Measurements from ENCODE around the gene CDH15. TPM values are rescaled to one million over a fixed set of nuclear protein-coding genes. Genes with fewer than 3 reads are reported as not detected.

Gene CDH15
- total and polyA plus RNA-seq, 2 donors (not counting 1 experiment from before 2014, with no cell fraction given), result not detected

DNA sequence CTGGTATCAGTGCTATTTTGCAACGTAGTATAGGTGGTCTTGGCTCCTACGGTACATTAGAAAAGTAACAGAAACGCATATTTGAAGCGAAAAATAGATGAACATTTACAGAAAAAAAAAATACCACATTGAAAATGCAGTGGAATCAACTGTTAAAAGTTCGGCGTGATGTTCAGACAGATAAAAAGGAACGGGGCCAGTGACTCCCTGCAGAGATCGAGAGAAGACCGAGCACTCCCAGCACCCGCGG lies 45.5 kb downstream of the CDH15 start:
- Histone ChIP-seq H3K9ac (ENCODE audit: low read length) (peak overlapping the region; percentile 92), H3K36me3 (replicated peaks in 1 of 2; ENCODE audit: control extremely low read depth in 1 of 2, control insufficient read depth in 1 of 2, extremely low read depth in 1 of 2, insufficient read depth in 2 of 2, low read length in 1 of 2) (peaks cover 0 to 13% of the 10 kb centered on the region in 2 experiments), H3K27me3 (replicated peaks in 1 of 4; ENCODE audit: control extremely low read depth in 1 of 4, control insufficient read depth in 3 of 4, insufficient read depth in 4 of 4, low read length in 3 of 4) (no peaks in the 10 kb centered on the region), H3K79me2 (ENCODE audit: control insufficient read depth, insufficient read depth, low read length) (peaks cover 22% of the 10 kb centered on the region), H3K9me3 (ENCODE audit: control extremely low read depth in 1 of 3, control insufficient read depth in 2 of 3, insufficient read depth in 1 of 3, low read length in 2 of 3) (no peaks in the 10 kb centered on the region), H4K20me1 (ENCODE audit: control insufficient read depth, insufficient read depth, low read length, poor library complexity, severe bottlenecking) (no peaks in the 10 kb centered on the region), H2AFZ (ENCODE audit: insufficient read depth, low read depth, low read length, poor library complexity, severe bottlenecking) (peak overlapping the region; percentile 92), H3K4me2 (replicated peaks; ENCODE audit: low read depth, low read length, poor library complexity, severe bottlenecking) (peak overlapping the region; percentile 97), H3K27ac (ENCODE audit: low read length in 2 of 2) (peak overlapping the region; percentile 81 to 92), H3K4me3 (ENCODE audit: control extremely low read depth in 1 of 5, extremely low read depth in 1 of 5, insufficient read depth in 1 of 5, low read depth in 2 of 5, low read length in 4 of 5) (peak overlapping the region; percentile 80 to 92 (median 86)), H3K4me1 (ENCODE audit: control insufficient read depth in 2 of 2, insufficient read depth in 2 of 2, low read length in 2 of 2) (peaks cover 12 to 17% of the 10 kb centered on the region in 2 donors)
- Mint-ChIP-seq H3K9me3 (ENCODE audit: insufficient read depth) (no peaks in the 10 kb centered on the region), H3K4me1 (peaks cover 19% of the 10 kb centered on the region), H3K27ac (peak overlapping the region; percentile 80), H3K27me3 (no peaks in the 10 kb centered on the region), H3K4me3 (peak overlapping the region; percentile 80)
- intact Hi-C loops (cut with micrococcal nuclease), result loop anchor here (1.0 to 10.0 kb wide), 7 partner anchors 23 to 765 kb away; partner anchors contain the start of genes ACSF3, APRT, TRAPPC2L and ZFPM1
- CTCF ChIA-PET, result interaction anchor here (0.9 to 2.1 kb wide), 9 partner anchors 23 to 480 kb away, joined by 3 to 25 read pairs (median 6); partner anchors contain the start of genes APRT and TRAPPC2L
- ATAC-seq (ENCODE audit: low read depth), result no peak
- TF ChIP-seq, protein P1, sequence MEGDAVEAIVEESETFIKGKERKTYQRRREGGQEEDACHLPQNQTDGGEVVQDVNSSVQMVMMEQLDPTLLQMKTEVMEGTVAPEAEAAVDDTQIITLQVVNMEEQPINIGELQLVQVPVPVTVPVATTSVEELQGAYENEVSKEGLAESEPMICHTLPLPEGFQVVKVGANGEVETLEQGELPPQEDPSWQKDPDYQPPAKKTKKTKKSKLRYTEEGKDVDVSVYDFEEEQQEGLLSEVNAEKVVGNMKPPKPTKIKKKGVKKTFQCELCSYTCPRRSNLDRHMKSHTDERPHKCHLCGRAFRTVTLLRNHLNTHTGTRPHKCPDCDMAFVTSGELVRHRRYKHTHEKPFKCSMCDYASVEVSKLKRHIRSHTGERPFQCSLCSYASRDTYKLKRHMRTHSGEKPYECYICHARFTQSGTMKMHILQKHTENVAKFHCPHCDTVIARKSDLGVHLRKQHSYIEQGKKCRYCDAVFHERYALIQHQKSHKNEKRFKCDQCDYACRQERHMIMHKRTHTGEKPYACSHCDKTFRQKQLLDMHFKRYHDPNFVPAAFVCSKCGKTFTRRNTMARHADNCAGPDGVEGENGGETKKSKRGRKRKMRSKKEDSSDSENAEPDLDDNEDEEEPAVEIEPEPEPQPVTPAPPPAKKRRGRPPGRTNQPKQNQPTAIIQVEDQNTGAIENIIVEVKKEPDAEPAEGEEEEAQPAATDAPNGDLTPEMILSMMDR (IDR thresholded peaks at IDR 0.05), result no peak
- no peak for TF ChIP-seq EZH2 (IDR thresholded peaks at IDR 0.05; ENCODE audit: borderline replicate concordance, insufficient read depth, low read depth, low read length, poor library complexity, severe bottlenecking)
- DNase-seq, result no peak
- POLR2A ChIA-PET, result interaction anchor here (1.0 to 1.3 kb wide), 5 partner anchors 30 to 472 kb away, joined by 3 to 6 read pairs (median 4); partner anchors contain the start of gene APRT
- WGBS (ENCODE audit: insufficient coverage), result 0% methylated on average over 7 of the region's 11 CpGs
